ENCODE data around the gene SDSL.

- TF ChIP-seq CREB1 (CRISPR knock-in tag; IDR thresholded peaks at IDR 0.05): no peak
- TF ChIP-seq NFYB (CRISPR knock-in tag; conservative IDR thresholded peaks at IDR 0.05; ENCODE audit: low read depth): no peak
- TF ChIP-seq E2F5 (CRISPR knock-in tag; IDR thresholded peaks at IDR 0.05): no peak
- TF ChIP-seq CTCF (IDR thresholded peaks at IDR 0.05): no peak
- no peak for TF ChIP-seq AR (CRISPR knock-in tag; IDR thresholded peaks at IDR 0.05)
- no peak for TF ChIP-seq ZNF263 (CRISPR knock-in tag; IDR thresholded peaks at IDR 0.05; ENCODE audit: low read depth)
- no peak for TF ChIP-seq E2F4 (CRISPR knock-in tag; IDR thresholded peaks at IDR 0.05; ENCODE audit: borderline replicate concordance, low read depth)
- TF ChIP-seq ATF2 (CRISPR knock-in tag; IDR thresholded peaks at IDR 0.05; ENCODE audit: borderline replicate concordance, low read depth): no peak
- TF ChIP-seq EMX1 (CRISPR knock-in tag; IDR thresholded peaks at IDR 0.05): no peak
- TF ChIP-seq SP1 (CRISPR knock-in tag; conservative IDR thresholded peaks at IDR 0.05): no peak
Observed at GRCh38 chr12:113400362-113400761, 21.8 kb upstream of the SDSL start.
